ENCODE data around the gene SPG7. TPM values are rescaled to one million over a fixed set of nuclear protein-coding genes. Genes with fewer than 3 reads are reported as not detected.

The SPG7 gene
- total and polyA plus RNA-seq, 2 of the 4 experiments (the other 2 are of a cell fraction) = 94.6 to 96.8 TPM

GRCh38 chr16:89547860-89548259 is 39.7 kb downstream of the SPG7 start:
- TF ChIP-seq, protein P1, sequence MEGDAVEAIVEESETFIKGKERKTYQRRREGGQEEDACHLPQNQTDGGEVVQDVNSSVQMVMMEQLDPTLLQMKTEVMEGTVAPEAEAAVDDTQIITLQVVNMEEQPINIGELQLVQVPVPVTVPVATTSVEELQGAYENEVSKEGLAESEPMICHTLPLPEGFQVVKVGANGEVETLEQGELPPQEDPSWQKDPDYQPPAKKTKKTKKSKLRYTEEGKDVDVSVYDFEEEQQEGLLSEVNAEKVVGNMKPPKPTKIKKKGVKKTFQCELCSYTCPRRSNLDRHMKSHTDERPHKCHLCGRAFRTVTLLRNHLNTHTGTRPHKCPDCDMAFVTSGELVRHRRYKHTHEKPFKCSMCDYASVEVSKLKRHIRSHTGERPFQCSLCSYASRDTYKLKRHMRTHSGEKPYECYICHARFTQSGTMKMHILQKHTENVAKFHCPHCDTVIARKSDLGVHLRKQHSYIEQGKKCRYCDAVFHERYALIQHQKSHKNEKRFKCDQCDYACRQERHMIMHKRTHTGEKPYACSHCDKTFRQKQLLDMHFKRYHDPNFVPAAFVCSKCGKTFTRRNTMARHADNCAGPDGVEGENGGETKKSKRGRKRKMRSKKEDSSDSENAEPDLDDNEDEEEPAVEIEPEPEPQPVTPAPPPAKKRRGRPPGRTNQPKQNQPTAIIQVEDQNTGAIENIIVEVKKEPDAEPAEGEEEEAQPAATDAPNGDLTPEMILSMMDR (conservative IDR thresholded peaks at IDR 0.05; ENCODE audit: low read depth, low read length) = no peak
- TF ChIP-seq POLR2A (IDR thresholded peaks at IDR 0.05; ENCODE audit: low read depth, low read length) = no peak
- no peak for TF ChIP-seq RCOR1 (IDR thresholded peaks at IDR 0.05; ENCODE audit: insufficient replicate concordance, low read length)
- no peak for TF ChIP-seq CHD1 (IDR thresholded peaks at IDR 0.05; ENCODE audit: low read depth, low read length)
- no peak for TF ChIP-seq MXI1 (IDR thresholded peaks at IDR 0.05; ENCODE audit: borderline replicate concordance, low read depth, low read length)
- no peak for TF ChIP-seq MAFK (IDR thresholded peaks at IDR 0.05; ENCODE audit: low read depth, low read length)
- TF ChIP-seq BHLHE40 (IDR thresholded peaks at IDR 0.05; ENCODE audit: low read depth, low read length) = no peak
- no peak for TF ChIP-seq CEBPB (IDR thresholded peaks at IDR 0.05; ENCODE audit: low read depth, low read length)
- TF ChIP-seq SMC3 (IDR thresholded peaks at IDR 0.05; ENCODE audit: low read depth, low read length) = no peak
- Histone ChIP-seq H3K9ac (ENCODE audit: low read depth, low read length) (no peak overlapping the region), H2BK15ac (ENCODE audit: low read depth, low read length) (no peak overlapping the region), H3K23ac (ENCODE audit: low read depth, low read length) (no peak overlapping the region), H2AK5ac (ENCODE audit: low read depth, low read length) (no peak overlapping the region), H2AK9ac (replicated peaks; ENCODE audit: low read depth, low read length, poor library complexity) (no peak overlapping the region), H2BK5ac (ENCODE audit: low read depth, low read length, poor library complexity, severe bottlenecking) (no peak overlapping the region), H3K27ac (ENCODE audit: insufficient read depth, low read length) (no peak overlapping the region), H4K8ac (ENCODE audit: low read depth in 2 of 2, low read length in 2 of 2) (no peak overlapping the region), H3K4me3 (ENCODE audit: insufficient read depth, low read depth, low read length) (no peak overlapping the region), H4K5ac (ENCODE audit: low read depth, low read length) (no peak overlapping the region), H2BK20ac (ENCODE audit: low read depth, low read length) (no peak overlapping the region), H3K79me1 (ENCODE audit: low read depth in 1 of 2, low read length in 2 of 2) (peaks cover 3 to 26% of the 10 kb centered on the region in 2 experiments; a peak in 2 of 4 replicates), H3K14ac (replicated peaks; ENCODE audit: low read depth, low read length) (no peak overlapping the region), H3K4me1 (ENCODE audit: control insufficient read depth, insufficient read depth, low read length) (no peaks in the 10 kb centered on the region), H3K36me3 (ENCODE audit: control insufficient read depth, insufficient read depth, low read length) (peaks cover 63% of the 10 kb centered on the region), H3K18ac (ENCODE audit: low read depth, low read length) (no peak overlapping the region), H2BK120ac (ENCODE audit: low read depth, low read length) (no peak overlapping the region), H3K4me2 (ENCODE audit: low read depth, low read length) (no peak overlapping the region), H4K20me1 (ENCODE audit: insufficient read depth, low read length) (peaks cover 3% of the 10 kb centered on the region; the same call in 1 of the 2 replicates), H3K56ac (ENCODE audit: extremely low read depth, insufficient read depth, low read length) (no peak overlapping the region), H2AFZ (replicated peaks; ENCODE audit: low read length, poor library complexity) (no peak overlapping the region), H3K9me1 (ENCODE audit: insufficient read depth, low read length) (no peaks in the 10 kb centered on the region), H4K91ac (ENCODE audit: insufficient read depth, low read depth, low read length) (no peak overlapping the region), H3K9me3 (ENCODE audit: control insufficient read depth, insufficient read depth, low read length) (no peaks in the 10 kb centered on the region), H3K4ac (ENCODE audit: low read depth, low read length) (no peak overlapping the region), H3K27me3 (ENCODE audit: control insufficient read depth, insufficient read depth, low read length) (no peaks in the 10 kb centered on the region)
- intact Hi-C loops (cut with micrococcal nuclease) = no loop called here
- in situ Hi-C loops (cut with MboI; ENCODE audit: low sequenced_read_pairs) = no loop called here
- ChIA-PET CTCF (no interaction called here), POLR2A (ENCODE audit: unreplicated experiment) (no interaction called here)
- WGBS, 2 experiments (ENCODE audit: extremely low coverage in 2 of 2, insufficient read length in 1 of 2) = 96% methylated on average over 5 of the region's 20 CpGs; no CpG with 5 or more reads in 1 of the 2 experiments
- dilution Hi-C loops (cut with HindIII; ENCODE audit: low sequenced_read_pairs, unreplicated experiment) = no loop called here
- DNase-seq (no peak), ATAC-seq (ENCODE audit: low read depth) (no peak)
- no TSS peak for BruUV-seq (replicated peaks)

Data from IMR-90 (cell line).